D721Med (cell line): ENCODE data around the gene IP6K3.

ENCODE experiments used
- DNase-seq: peaks from one replicate; pipeline ENCODE4 v3.0.0; 2011; ENCODE audit warnings: low spot score; ENCODE audit not compliant: insufficient read length
- FAIRE-seq: peaks from 2 replicates; lab custom pipeline; 2011; peaks lifted over from hg19 to GRCh38; lab: Jason Lieb, UNC
- CTCF ChIP-seq: IDR thresholded peaks from 2 replicates; pipeline ENCODE4 v1.5.1; 2012; ENCODE audit warnings: mild to moderate bottlenecking, control low read depth; ENCODE audit not compliant: insufficient read depth; ENCODE audit errors: missing control alignments

The IP6K3 gene

GRCh38 chr6:33788694-33789549 lies 42.2 kb upstream of the IP6K3 start, which contains the start of gene LEMD2:
Gene LEMD2 (minus strand): TSS chr6:33789130. CDS start chr6:33789116, 14 bp downstream.
- TF ChIP-seq CTCF: no peak
- peak; percentile 88 for DNase-seq
- no peak for FAIRE-seq

GRCh38 chr6:33787954-33788693 lies 41.4 kb upstream of the IP6K3 start:
- DNase-seq (no peak), FAIRE-seq (no peak)
- no peak for TF ChIP-seq CTCF

- DNase-seq (no peak), FAIRE-seq (no peak)
- TF ChIP-seq CTCF: no peak
Observed at GRCh38 chr6:33787346-33787953, 40.7 kb upstream of the IP6K3 start.

GRCh38 chr6:33786736-33787135 lies 40.0 kb upstream of the IP6K3 start:
- no peak for DNase-seq
- FAIRE-seq: no peak
- no peak for TF ChIP-seq CTCF

- TF ChIP-seq CTCF: no peak
- FAIRE-seq (no peak), DNase-seq (no peak)
Observed at GRCh38 chr6:33785778-33786177, 39.1 kb upstream of the IP6K3 start.

GRCh38 chr6:33784787-33785186 lies 38.1 kb upstream of the IP6K3 start:
- no peak for DNase-seq
- no peak for TF ChIP-seq CTCF

More at GRCh38 chr6:33784787-33785186, 38.1 kb upstream of the IP6K3 start:
- no peak for FAIRE-seq
